Measurements from ENCODE around the gene OR9Q1. TPM values are rescaled to one million over a fixed set of nuclear protein-coding genes. Genes with fewer than 3 reads are reported as not detected.

The OR9Q1 gene
- total and polyA plus RNA-seq, 2 of the 4 experiments (the other 2 are of a cell fraction) = not detected

DNA sequence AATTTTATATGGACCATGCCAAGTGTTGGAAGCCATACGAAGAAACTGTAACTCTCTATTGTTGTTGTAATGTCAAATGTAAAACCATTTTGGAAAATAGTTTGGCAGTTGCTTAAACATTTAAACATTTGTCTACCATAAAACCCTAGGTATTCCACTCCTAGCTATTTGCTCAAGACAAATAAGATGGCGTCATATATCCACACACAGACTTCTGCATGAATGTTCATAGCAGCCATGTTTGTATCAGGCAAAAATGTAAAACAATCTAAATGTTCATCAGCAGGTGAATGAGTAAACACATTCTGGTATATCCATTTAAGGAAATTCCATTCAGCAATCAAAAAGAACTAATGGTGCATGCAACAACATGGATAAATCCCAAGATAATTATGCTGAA is 73.8 kb downstream of the OR9Q1 start:
- ATAC-seq (ENCODE audit: low read depth) (no peak), DNase-seq (no peak)
- no peak overlapping the region for H3K14ac ChIP-seq (replicated peaks; ENCODE audit: low read depth, low read length)
- no peak overlapping the region for H4K5ac ChIP-seq (ENCODE audit: low read depth, low read length)
- H3K27ac ChIP-seq (ENCODE audit: insufficient read depth, low read length) = no peak overlapping the region
- no peaks in the 10 kb centered on the region for H3K27me3 ChIP-seq (ENCODE audit: control insufficient read depth, insufficient read depth, low read length)
- no peak overlapping the region for H3K4me3 ChIP-seq (ENCODE audit: insufficient read depth, low read depth, low read length)
- no peak overlapping the region for H2BK20ac ChIP-seq (ENCODE audit: low read depth, low read length)
- no peak overlapping the region for H4K8ac ChIP-seq (ENCODE audit: low read depth in 2 of 2, low read length in 2 of 2)
- no peaks in the 10 kb centered on the region for H3K4me1 ChIP-seq (ENCODE audit: control insufficient read depth, insufficient read depth, low read length)
- no TSS peak for BruUV-seq (replicated peaks)
- no peaks in the 10 kb centered on the region for H3K79me1 ChIP-seq (ENCODE audit: low read depth in 1 of 2, low read length in 2 of 2)
- no peak overlapping the region for H3K56ac ChIP-seq (ENCODE audit: extremely low read depth, insufficient read depth, low read length)
- no peak overlapping the region for H3K4ac ChIP-seq (ENCODE audit: low read depth, low read length)
- no peak overlapping the region for H4K91ac ChIP-seq (ENCODE audit: insufficient read depth, low read depth, low read length)
- H3K36me3 ChIP-seq (ENCODE audit: control insufficient read depth, insufficient read depth, low read length) = no peaks in the 10 kb centered on the region
- H2AFZ ChIP-seq (replicated peaks; ENCODE audit: low read length, poor library complexity) = no peak overlapping the region
- H3K4me2 ChIP-seq (ENCODE audit: low read depth, low read length) = no peak overlapping the region
- no peak overlapping the region for H3K9ac ChIP-seq (ENCODE audit: low read depth, low read length)
- intact Hi-C loops (cut with micrococcal nuclease) (no loop called here), dilution Hi-C loops (cut with HindIII; ENCODE audit: low sequenced_read_pairs, unreplicated experiment) (no loop called here), in situ Hi-C loops (cut with MboI; ENCODE audit: low sequenced_read_pairs) (no loop called here)
- H3K9me1 ChIP-seq (ENCODE audit: insufficient read depth, low read length) = no peaks in the 10 kb centered on the region
- H2AK5ac ChIP-seq (ENCODE audit: low read depth, low read length) = no peak overlapping the region
- no peak overlapping the region for H2BK5ac ChIP-seq (ENCODE audit: low read depth, low read length, poor library complexity, severe bottlenecking)
- no peak overlapping the region for H2BK120ac ChIP-seq (ENCODE audit: low read depth, low read length)
- no peak overlapping the region for H2AK9ac ChIP-seq (replicated peaks; ENCODE audit: low read depth, low read length, poor library complexity)
- H3K23ac ChIP-seq (ENCODE audit: low read depth, low read length) = no peak overlapping the region
- no peak overlapping the region for H3K18ac ChIP-seq (ENCODE audit: low read depth, low read length)
- CTCF ChIA-PET = no interaction called here
- no peaks in the 10 kb centered on the region for H4K20me1 ChIP-seq (ENCODE audit: insufficient read depth, low read length)
- WGBS, 2 experiments (ENCODE audit: extremely low coverage in 2 of 2, insufficient read length in 1 of 2) = no CpG with 5 or more reads among the region's 2 CpGs
- TF ChIP-seq MAZ (IDR thresholded peaks at IDR 0.05; ENCODE audit: borderline replicate concordance, low read depth, low read length) (no peak), CHD1 (IDR thresholded peaks at IDR 0.05; ENCODE audit: low read depth, low read length) (no peak), RAD21 (IDR thresholded peaks at IDR 0.05; ENCODE audit: low read length) (no peak), MAFK (IDR thresholded peaks at IDR 0.05; ENCODE audit: low read depth, low read length) (no peak), RFX5 (IDR thresholded peaks at IDR 0.05; ENCODE audit: low read depth, low read length) (no peak), CEBPB (IDR thresholded peaks at IDR 0.05; ENCODE audit: low read depth, low read length) (no peak), MXI1 (IDR thresholded peaks at IDR 0.05; ENCODE audit: borderline replicate concordance, low read depth, low read length) (no peak), BHLHE40 (IDR thresholded peaks at IDR 0.05; ENCODE audit: low read depth, low read length) (no peak), FOS (IDR thresholded peaks at IDR 0.05; ENCODE audit: low read depth, low read length) (no peak), SMC3 (IDR thresholded peaks at IDR 0.05; ENCODE audit: low read depth, low read length) (no peak), NFE2L2 (IDR thresholded peaks at IDR 0.05; ENCODE audit: low read depth, low read length) (no peak), POLR2A (IDR thresholded peaks at IDR 0.05; ENCODE audit: low read depth, low read length) (no peak), RCOR1 (IDR thresholded peaks at IDR 0.05; ENCODE audit: insufficient replicate concordance, low read length) (no peak)
- TF ChIP-seq, protein P1, sequence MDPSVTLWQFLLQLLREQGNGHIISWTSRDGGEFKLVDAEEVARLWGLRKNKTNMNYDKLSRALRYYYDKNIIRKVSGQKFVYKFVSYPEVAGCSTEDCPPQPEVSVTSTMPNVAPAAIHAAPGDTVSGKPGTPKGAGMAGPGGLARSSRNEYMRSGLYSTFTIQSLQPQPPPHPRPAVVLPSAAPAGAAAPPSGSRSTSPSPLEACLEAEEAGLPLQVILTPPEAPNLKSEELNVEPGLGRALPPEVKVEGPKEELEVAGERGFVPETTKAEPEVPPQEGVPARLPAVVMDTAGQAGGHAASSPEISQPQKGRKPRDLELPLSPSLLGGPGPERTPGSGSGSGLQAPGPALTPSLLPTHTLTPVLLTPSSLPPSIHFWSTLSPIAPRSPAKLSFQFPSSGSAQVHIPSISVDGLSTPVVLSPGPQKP (IDR thresholded peaks at IDR 0.05; ENCODE audit: borderline replicate concordance, low read depth, low read length) = no peak
- TF ChIP-seq, protein P2, sequence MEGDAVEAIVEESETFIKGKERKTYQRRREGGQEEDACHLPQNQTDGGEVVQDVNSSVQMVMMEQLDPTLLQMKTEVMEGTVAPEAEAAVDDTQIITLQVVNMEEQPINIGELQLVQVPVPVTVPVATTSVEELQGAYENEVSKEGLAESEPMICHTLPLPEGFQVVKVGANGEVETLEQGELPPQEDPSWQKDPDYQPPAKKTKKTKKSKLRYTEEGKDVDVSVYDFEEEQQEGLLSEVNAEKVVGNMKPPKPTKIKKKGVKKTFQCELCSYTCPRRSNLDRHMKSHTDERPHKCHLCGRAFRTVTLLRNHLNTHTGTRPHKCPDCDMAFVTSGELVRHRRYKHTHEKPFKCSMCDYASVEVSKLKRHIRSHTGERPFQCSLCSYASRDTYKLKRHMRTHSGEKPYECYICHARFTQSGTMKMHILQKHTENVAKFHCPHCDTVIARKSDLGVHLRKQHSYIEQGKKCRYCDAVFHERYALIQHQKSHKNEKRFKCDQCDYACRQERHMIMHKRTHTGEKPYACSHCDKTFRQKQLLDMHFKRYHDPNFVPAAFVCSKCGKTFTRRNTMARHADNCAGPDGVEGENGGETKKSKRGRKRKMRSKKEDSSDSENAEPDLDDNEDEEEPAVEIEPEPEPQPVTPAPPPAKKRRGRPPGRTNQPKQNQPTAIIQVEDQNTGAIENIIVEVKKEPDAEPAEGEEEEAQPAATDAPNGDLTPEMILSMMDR (conservative IDR thresholded peaks at IDR 0.05; ENCODE audit: low read depth, low read length) = no peak
- H3K9me3 ChIP-seq (ENCODE audit: control insufficient read depth, insufficient read depth, low read length) = no peaks in the 10 kb centered on the region
- H2BK15ac ChIP-seq (ENCODE audit: low read depth, low read length) = no peak overlapping the region
- POLR2A ChIA-PET (ENCODE audit: unreplicated experiment) = no interaction called here
